GM21447 (cell line): ENCODE data around the gene MYOT.
A peak's percentile ranks its signal among the peaks of the same experiment; 100 is the strongest.
"Not testable (repeated sequence)": the region's sequence is repeated elsewhere in the genome, so short reads cannot be mapped to it uniquely, and the experiment has no call there.

Experiments
- ATAC-seq: cut with Tn5 transposase; IDR thresholded peaks from one replicate; pipeline ENCODE4 v1.9.1; 2021; ENCODE audit not compliant: unreplicated experiment

MYOT gene

GRCh38 chr5:137867664-137868063 lies at the start of gene MYOT:
TSS of gene MYOT (plus strand) at chr5:137867860. CDS start at chr5:137870652, 2,792 bp downstream.
- ATAC-seq: no peak

- ATAC-seq: no peak
Observed at GRCh38 chr5:137819766-137820165, 47.9 kb upstream of the MYOT start.

GRCh38 chr5:137822158-137822764 lies 45.4 kb upstream of the MYOT start:
- no peak for ATAC-seq

- ATAC-seq: no peak
Observed at GRCh38 chr5:137822984-137823383, 44.7 kb upstream of the MYOT start.

- ATAC-seq: no peak
Observed at GRCh38 chr5:137825165-137825564, 42.5 kb upstream of the MYOT start.

- no peak for ATAC-seq
Observed at GRCh38 chr5:137826067-137826466, 41.6 kb upstream of the MYOT start.

- ATAC-seq: no peak
Observed at GRCh38 chr5:137828180-137828579, 39.5 kb upstream of the MYOT start.

- no peak for ATAC-seq
Observed at GRCh38 chr5:137828664-137829063, 39.0 kb upstream of the MYOT start.

- ATAC-seq: no peak
Observed at GRCh38 chr5:137831105-137831504, 36.6 kb upstream of the MYOT start.

- no peak for ATAC-seq
Observed at GRCh38 chr5:137831526-137831925, 36.1 kb upstream of the MYOT start.

- ATAC-seq: no peak
Observed at GRCh38 chr5:137832416-137832815, 35.2 kb upstream of the MYOT start.

- ATAC-seq: no peak
Observed at GRCh38 chr5:137833463-137833862, 34.2 kb upstream of the MYOT start.

- no peak for ATAC-seq
Observed at GRCh38 chr5:137834498-137835049, 33.1 kb upstream of the MYOT start.

GRCh38 chr5:137836298-137836697 lies 31.4 kb upstream of the MYOT start:
- ATAC-seq: no peak

- no peak for ATAC-seq
Observed at GRCh38 chr5:137836997-137837396, 30.7 kb upstream of the MYOT start.

- ATAC-seq: no peak
Observed at GRCh38 chr5:137837491-137838394, 29.9 kb upstream of the MYOT start.

- ATAC-seq: no peak
Observed at GRCh38 chr5:137838976-137839375, 28.7 kb upstream of the MYOT start.

GRCh38 chr5:137842296-137842695 lies 25.4 kb upstream of the MYOT start:
- ATAC-seq: no peak

- ATAC-seq: no peak
Observed at GRCh38 chr5:137843676-137844299, 23.9 kb upstream of the MYOT start.

- ATAC-seq: no peak
Observed at GRCh38 chr5:137845472-137845871, 22.2 kb upstream of the MYOT start.

GRCh38 chr5:137847687-137848086 lies 20.0 kb upstream of the MYOT start:
- ATAC-seq: peak; percentile 83

GRCh38 chr5:137853165-137853564 lies 14.5 kb upstream of the MYOT start:
- ATAC-seq: not testable (repeated sequence)
